Lower leg skin (tissue), 3 donors: Measurements from ENCODE around the gene PRPF8.

Experiments used
- CTCF ChIP-seq, 3 donors: fragments of 450-650 bp; IDR thresholded peaks; one replicate each; pipeline ENCODE4 v1.5.1; 2016; ENCODE audit warnings: antibody characterized with exemption in 3 of 3, mild to moderate bottlenecking in 3 of 3, moderate library complexity in 2 of 3
- POLR2A ChIP-seq, 2 donors: fragments of 450-650 bp; IDR thresholded peaks; one replicate each; pipeline ENCODE4 v1.6.1; 2016 to 2017; ENCODE audit warnings: antibody characterized with exemption in 2 of 2, mild to moderate bottlenecking in 1 of 2, moderate library complexity in 1 of 2

GRCh38 chr17:1630662-1631061, 54.0 kb downstream of the PRPF8 start:
- TF ChIP-seq CTCF (IDR thresholded peaks at IDR 0.05) (no peak), POLR2A (IDR thresholded peaks at IDR 0.05) (no peak)
